ENCODE results near the gene DCLRE1B.
"Not testable (repeated sequence)": the region's sequence is repeated elsewhere in the genome, so short reads cannot be mapped to it uniquely, and the experiment has no call there.

DCLRE1B gene

GRCh38 chr1:113946112-113946511 is 41.0 kb downstream of the DCLRE1B start:
- FAIRE-seq (no peak), DNase-seq (ENCODE audit: extremely low spot score, insufficient read length, low read depth) (no peak)

DNA sequence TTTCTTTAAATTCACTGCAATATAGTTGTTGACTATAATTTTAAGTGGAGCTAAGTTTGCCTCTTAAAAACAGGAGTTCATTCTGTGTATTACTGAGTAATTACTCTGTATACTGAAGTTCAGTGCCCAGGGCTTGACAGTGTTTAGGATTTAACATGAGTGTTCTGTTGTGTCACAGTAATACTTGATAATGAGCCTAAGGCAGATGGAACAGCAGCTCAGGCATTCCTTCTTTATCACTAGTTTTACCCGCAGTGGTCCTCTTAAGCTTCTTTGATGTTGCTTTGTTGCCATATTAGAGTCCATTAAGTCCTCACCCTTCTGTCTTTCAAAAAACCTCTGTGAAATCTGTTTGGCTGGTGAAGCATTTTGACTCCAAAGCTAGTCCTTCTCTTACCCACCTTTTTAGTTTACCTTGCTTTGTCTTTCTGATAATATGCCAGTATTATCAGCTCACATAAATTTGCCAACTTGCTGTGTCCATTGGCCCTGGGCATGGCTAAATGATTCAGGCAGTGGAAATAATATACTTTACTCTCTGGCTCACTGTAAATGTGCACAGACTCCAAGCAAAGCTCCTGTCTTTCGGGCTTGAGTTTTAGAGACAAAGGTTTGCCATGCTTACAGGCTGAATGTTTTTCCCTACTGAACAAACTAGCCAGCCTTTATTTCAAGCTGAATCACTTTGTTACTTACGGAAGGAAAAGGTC is 41.7 kb downstream of the DCLRE1B start:
- FAIRE-seq = no peak
- no peak for DNase-seq (ENCODE audit: extremely low spot score, insufficient read length, low read depth)

DNA sequence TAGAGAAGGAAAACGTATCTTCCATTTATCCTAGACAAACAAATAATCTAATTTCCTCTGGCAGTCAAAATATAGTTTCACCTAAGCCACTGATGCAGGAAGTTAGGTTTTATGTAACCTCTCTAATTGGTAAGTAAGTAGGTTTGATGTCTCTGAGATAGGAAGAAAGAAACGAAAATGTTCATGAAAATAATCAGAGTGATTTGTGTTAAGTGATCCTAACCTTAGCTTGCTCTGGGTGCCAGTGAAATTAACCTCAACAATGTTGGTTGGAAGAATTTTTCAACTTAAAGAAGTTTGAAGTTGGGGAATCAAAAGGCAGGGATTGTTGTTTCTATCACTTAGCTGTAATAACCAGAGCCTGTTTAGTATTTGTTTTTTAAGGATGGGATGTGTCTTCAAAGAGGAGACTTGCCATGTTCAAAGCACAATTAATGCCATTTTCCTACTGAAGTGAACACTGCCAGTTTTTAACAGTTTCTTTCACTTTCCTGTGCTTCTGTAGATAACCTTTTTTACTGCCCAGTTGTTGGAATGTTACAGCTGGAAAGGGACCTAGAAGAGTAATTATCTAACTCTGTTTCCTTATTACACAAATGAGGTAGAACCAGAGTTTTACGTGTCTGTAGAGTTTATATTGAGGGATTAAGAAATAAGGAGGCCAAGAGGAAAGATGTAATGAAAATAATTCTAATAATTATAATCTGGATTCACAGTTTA is 42.4 kb downstream of the DCLRE1B start:
- FAIRE-seq (no peak), DNase-seq (ENCODE audit: extremely low spot score, insufficient read length, low read depth) (no peak)

DNA sequence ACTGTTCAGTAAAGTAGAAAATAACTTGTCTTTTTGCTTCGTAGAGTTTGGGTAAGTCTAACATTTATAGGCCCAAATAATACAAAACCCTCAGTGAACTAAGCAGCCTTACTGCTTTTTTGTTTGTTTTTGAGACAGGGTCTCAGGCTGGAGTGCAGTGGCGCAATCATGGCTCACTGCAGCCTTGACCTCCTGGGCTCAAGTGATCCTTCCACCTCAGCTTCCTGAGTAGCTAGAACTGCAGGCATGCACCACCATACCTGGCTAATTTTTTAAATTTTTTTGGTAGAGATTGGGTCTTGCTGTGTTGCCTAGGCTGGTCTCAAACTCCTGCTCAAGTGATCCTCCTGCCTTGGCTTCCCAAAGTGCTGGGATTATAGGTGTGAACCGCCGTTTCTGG is 43.0 kb downstream of the DCLRE1B start:
- FAIRE-seq; DNase-seq (ENCODE audit: extremely low spot score, insufficient read length, low read depth): not testable (repeated sequence)

DNA sequence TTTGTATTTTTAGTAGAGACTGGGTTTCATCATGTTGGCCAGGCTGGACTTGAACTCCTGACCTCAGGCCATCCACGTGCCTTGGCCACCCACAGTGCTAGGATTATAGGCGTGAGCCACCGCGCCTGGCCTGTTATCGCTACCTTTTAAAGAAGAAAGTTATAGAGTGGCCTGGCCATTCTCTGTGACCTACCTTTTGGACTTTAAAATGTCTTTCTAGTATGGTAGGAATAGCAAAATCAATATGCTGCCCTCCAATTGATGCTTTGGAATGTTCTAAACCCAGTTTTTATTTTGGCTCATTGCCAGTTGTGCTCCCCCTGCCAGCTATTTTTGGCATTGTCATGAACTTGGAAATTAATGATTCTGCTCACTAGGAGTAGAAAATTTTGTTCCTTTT is 43.9 kb downstream of the DCLRE1B start:
- DNase-seq (ENCODE audit: extremely low spot score, insufficient read length, low read depth) = no peak
- no peak for FAIRE-seq

DNA sequence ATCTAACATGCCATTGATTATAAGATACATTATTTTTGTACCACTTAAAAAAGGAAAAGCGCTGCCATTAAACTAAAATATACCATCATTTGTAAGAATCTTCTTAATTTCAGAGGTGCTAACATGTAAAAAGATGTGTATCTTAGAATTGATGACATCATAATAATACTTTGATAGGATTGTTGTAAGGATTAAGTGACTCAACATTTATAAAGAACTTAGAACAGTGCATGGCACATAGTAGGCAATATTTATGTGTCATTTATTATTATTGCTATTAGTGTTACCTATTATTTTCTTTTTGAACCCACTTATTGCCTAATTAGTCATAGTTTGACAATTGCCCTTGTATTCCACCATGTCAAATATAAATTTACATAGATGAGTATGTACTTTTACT is 45.8 kb downstream of the DCLRE1B start:
- no peak for DNase-seq (ENCODE audit: extremely low spot score, insufficient read length, low read depth)
- no peak for FAIRE-seq

- no peak for FAIRE-seq
Measured at GRCh38 chr1:113951719-113952118, 46.6 kb downstream of the DCLRE1B start.

DNA sequence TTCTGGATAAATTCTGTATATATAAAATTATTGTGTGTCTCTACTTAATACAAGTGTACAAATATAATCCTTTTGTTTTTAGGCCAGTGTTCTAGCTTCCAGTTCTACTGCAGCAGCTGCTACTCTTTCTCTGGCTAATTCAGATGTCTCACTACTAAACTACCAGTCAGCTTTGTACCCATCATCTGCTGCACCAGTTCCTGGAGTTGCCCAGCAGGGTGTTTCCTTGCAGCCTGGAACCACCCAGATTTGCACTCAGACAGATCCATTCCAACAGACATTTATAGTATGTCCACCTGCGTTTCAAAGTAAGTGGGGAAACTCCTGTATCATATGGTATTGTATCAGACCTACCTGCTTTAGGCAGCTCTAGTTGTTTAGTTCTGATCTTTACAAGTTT is 52.9 kb downstream of the DCLRE1B start:
- FAIRE-seq (no peak), DNase-seq (ENCODE audit: extremely low spot score, insufficient read length, low read depth) (no peak)

More at GRCh38 chr1:113951719-113952118, 46.6 kb downstream of the DCLRE1B start:
- no peak for DNase-seq (ENCODE audit: extremely low spot score, insufficient read length, low read depth)

GRCh38 chr1:113958691-113959090 is 53.6 kb downstream of the DCLRE1B start:
- DNase-seq (ENCODE audit: extremely low spot score, insufficient read length, low read depth) (no peak), FAIRE-seq (no peak)

DNA sequence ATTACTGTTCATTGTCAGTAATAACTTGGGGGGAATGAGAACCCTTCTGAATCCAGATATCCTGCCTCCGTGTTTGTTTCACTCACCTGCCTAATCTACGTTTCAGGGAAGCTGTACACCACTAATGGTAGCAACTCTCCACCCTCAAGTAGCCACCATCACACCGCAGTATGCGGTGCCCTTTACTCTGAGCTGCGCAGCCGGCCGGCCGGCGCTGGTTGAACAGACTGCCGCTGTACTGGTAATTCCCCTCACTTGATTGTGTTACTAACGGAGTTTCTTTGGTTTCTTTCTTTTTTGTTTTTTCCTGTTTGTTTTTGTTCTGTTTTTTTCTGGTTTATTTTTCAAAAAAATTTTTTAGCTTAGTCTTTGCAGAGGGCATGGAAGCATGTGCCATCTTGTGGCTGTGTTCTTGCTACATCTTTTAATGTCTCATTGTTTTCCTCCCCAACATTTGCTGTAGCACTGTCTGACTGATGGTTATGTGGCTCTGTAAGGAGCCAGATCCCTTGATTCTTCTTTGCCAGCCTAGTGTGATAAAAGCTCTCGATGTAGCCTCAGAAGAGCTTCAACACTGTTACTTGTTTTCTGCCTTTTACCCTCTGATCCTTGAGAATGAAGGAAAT is 58.3 kb downstream of the DCLRE1B start:
- DNase-seq (ENCODE audit: extremely low spot score, insufficient read length, low read depth) (no peak), FAIRE-seq (no peak)
